ENCODE data around the gene KIF23. TPM values are rescaled to one million over a fixed set of nuclear protein-coding genes. Genes with fewer than 3 reads are reported as not detected.
A peak's percentile ranks its signal among the peaks of the same experiment; 100 is the strongest.
"Not testable (repeated sequence)": the region's sequence is repeated elsewhere in the genome, so short reads cannot be mapped to it uniquely, and the experiment has no call there.

Gene KIF23
- 10 to 100 TPM; 33.9 to 39.0 (median 36.5) TPM for polyA plus RNA-seq (ENCODE audit: insufficient read length in 3 of 3)

GRCh38 chr15:69413822-69414700 lies at the start of gene KIF23:
Gene KIF23, plus strand, starts transcription at chr15:69414349. Its CDS starts 117 bp downstream, at chr15:69414466.
- peak; percentile 82 to 89 (median 86) for DNase-seq (ENCODE audit: low read depth in 3 of 3, low spot score in 2 of 3)

- no peak for DNase-seq (ENCODE audit: low read depth in 3 of 3, low spot score in 2 of 3)
Measured at GRCh38 chr15:69367236-69367635, 46.9 kb upstream of the KIF23 start.

GRCh38 chr15:69369631-69370030 lies 44.5 kb upstream of the KIF23 start:
- no peak for DNase-seq (ENCODE audit: low read depth in 3 of 3, low spot score in 2 of 3)

- no peak for DNase-seq (ENCODE audit: low read depth in 3 of 3, low spot score in 2 of 3)
Measured at GRCh38 chr15:69373406-69373805, 40.7 kb upstream of the KIF23 start.

GRCh38 chr15:69375151-69375790 lies 38.9 kb upstream of the KIF23 start:
- DNase-seq (ENCODE audit: low read depth in 3 of 3, low spot score in 2 of 3) = no peak

- DNase-seq (ENCODE audit: low read depth in 3 of 3, low spot score in 2 of 3) = peak; percentile 41 to 60 (median 41)
Measured at GRCh38 chr15:69377216-69377970, 36.8 kb upstream of the KIF23 start.

- DNase-seq (ENCODE audit: low read depth in 3 of 3, low spot score in 2 of 3) = no peak
Measured at GRCh38 chr15:69380100-69380725, 33.9 kb upstream of the KIF23 start.

GRCh38 chr15:69380726-69381105 lies 33.4 kb upstream of the KIF23 start:
- DNase-seq (ENCODE audit: low read depth in 3 of 3, low spot score in 2 of 3) = no peak

- DNase-seq (ENCODE audit: low read depth in 3 of 3, low spot score in 2 of 3) = not testable (repeated sequence)
Measured at GRCh38 chr15:69382176-69382575, 32.0 kb upstream of the KIF23 start.

- DNase-seq (ENCODE audit: low read depth in 3 of 3, low spot score in 2 of 3) = not testable (repeated sequence)
Measured at GRCh38 chr15:69384066-69384465, 30.1 kb upstream of the KIF23 start.

- no peak for DNase-seq (ENCODE audit: low read depth in 3 of 3, low spot score in 2 of 3)
Measured at GRCh38 chr15:69384626-69385598, 29.2 kb upstream of the KIF23 start.

GRCh38 chr15:69385831-69386230 lies 28.3 kb upstream of the KIF23 start:
- no peak for DNase-seq (ENCODE audit: low read depth in 3 of 3, low spot score in 2 of 3)

GRCh38 chr15:69386284-69386683 lies 27.9 kb upstream of the KIF23 start:
- DNase-seq (ENCODE audit: low read depth in 3 of 3, low spot score in 2 of 3) = no peak

GRCh38 chr15:69388260-69388705 lies 25.9 kb upstream of the KIF23 start:
- DNase-seq (ENCODE audit: low read depth in 3 of 3, low spot score in 2 of 3) = no peak

- DNase-seq (ENCODE audit: low read depth in 3 of 3, low spot score in 2 of 3) = no peak
Measured at GRCh38 chr15:69389426-69389825, 24.7 kb upstream of the KIF23 start.

GRCh38 chr15:69390575-69390974 lies 23.6 kb upstream of the KIF23 start:
- DNase-seq (ENCODE audit: low read depth in 3 of 3, low spot score in 2 of 3) = no peak

- DNase-seq (ENCODE audit: low read depth in 3 of 3, low spot score in 2 of 3) = no peak
Measured at GRCh38 chr15:69391046-69391757, 22.9 kb upstream of the KIF23 start.

- DNase-seq (ENCODE audit: low read depth in 3 of 3, low spot score in 2 of 3) = no peak
Measured at GRCh38 chr15:69392352-69392751, 21.8 kb upstream of the KIF23 start.
